CD4-positive, alpha-beta T cell treated with Interleukin-4 for 4 hours (primary cell): ENCODE data around the gene FIBP.
"Not testable (repeated sequence)": the region's sequence is repeated elsewhere in the genome, so short reads cannot be mapped to it uniquely, and the experiment has no call there.

Experiments
- DNase-seq: peaks from one replicate; pipeline ENCODE4 v3.0.0-alpha.2; 2020

FIBP gene

DNA sequence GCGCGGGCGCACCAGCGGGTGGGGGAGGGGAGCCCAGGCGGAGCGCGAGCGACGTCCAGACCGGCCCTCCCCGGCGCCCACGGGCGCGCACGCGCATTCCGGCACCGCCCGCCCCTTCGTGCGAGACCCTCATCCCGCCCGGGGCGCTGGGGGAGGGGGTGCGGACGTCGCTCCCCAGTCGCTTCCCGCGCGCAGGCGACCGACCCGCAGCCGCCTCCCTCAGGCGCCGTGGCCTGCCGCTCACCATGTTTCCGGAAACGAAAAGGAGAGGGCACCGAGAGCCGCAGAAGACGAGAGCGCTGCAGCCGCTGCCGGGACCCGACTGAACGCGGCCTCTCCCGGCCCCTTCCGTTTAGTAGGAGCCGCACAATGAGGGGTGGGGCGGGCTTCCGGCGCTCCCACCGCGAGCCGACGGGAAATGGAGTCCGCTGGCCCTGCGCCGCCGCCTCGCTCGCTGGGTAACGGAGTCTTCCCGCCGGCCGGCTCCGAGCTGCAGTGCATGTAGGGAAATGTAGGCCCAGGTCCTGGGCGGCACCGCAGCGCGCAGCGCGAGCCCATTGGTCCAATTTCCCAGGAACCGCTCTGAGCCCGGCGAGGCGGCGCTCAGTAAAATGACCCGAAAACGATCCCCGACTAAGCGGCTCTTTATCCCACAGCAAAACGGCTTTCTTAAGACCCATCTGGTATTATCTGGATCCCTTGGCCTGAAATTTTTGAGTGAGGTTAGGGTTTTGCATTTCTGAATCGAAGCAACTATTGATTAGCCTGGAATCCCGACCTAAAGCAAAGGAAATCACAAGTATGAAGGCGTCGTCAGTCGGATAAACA, 30.2 kb downstream of the FIBP start, which contains the start of gene CFL1:
TSS of gene CFL1 (minus strand) at position 328 of the 828 bp plus-strand sequence. CDS start at position 247, 81 bp downstream.
- peak; percentile 97 for DNase-seq

DNA sequence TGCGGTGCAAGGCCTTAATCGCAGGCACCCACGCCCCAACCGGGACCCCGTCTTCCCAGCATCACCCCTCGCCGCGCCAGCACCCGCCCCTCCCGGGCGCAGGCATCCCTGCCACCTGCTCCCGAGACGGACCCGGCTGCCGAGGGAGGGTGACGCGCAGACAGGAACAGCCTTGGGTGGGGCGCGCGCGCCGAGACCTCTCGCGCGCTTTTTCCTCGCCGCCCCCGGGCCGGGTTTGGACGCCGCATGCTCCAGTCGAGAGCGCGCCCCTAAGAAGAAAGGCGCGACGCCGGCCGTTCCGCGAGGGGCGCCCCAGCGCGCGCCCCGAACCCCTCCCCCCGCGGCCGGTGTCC, 30.8 kb downstream of the FIBP start:
- DNase-seq, result peak; percentile 47

DNA sequence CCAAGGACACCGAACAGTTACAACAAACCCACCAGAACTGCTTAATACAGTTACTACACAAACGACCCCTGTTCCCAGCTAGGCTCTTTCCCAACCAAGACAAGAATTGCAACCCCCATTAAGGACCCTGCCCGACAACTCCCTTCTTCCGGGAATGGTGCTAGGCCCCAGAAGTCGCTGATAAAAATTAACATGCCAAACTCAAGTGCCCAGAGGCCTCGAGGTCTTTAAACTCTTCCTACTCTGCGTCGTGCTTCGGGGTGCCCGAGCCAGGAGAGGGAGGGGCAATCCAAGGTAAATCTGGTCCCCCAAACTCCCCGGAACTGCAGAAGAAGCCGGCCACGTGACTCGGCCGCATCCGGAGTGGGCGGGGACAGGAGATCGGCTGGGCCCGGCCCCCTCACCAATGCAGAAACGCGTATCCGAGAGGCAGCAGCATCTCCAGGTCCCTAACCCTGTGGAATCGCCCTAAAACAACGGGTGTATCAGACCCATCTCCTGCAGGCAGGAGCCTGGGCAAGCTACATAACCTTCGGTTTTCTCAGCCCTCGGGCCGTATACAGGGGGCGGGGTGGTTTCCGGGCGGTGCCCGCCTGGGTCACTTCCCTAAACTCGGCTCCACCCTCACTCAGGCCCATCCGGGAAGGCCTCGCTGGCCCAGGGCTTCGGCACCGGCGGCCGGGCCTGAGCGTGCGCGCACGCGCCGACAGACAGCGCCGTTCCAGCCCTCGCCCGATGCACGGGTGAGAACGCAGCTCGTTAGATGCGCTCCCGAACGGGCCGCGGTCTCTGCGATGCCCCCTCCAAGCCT, 31.4 kb downstream of the FIBP start:
- peak; percentile 78 for DNase-seq

DNA sequence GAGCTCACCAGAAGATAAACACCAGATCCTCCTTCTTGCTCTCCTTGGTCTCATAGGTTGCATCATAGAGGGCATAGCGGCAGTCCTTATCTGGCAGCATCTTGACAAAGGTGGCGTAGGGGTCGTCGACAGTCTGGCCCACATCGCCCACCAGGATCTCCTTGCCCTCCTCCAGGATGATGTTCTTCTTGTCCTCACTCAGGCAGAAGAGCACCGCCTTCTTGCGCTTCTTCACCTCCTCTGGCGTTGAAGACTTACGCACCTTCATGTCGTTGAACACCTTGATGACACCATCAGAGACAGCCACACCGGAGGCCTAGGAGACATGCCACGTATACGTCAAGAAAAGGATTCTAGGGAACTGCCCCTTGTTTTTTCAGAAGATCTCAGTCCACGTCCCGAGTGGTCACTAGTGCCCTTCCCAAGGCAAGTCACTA, 32.3 kb downstream of the FIBP start:
- no peak for DNase-seq

- DNase-seq, result no peak
Observed at GRCh38 chr11:65854852-65855837, 33.1 kb downstream of the FIBP start.

- no peak for DNase-seq
Observed at GRCh38 chr11:65854161-65854592, 34.1 kb downstream of the FIBP start.

DNA sequence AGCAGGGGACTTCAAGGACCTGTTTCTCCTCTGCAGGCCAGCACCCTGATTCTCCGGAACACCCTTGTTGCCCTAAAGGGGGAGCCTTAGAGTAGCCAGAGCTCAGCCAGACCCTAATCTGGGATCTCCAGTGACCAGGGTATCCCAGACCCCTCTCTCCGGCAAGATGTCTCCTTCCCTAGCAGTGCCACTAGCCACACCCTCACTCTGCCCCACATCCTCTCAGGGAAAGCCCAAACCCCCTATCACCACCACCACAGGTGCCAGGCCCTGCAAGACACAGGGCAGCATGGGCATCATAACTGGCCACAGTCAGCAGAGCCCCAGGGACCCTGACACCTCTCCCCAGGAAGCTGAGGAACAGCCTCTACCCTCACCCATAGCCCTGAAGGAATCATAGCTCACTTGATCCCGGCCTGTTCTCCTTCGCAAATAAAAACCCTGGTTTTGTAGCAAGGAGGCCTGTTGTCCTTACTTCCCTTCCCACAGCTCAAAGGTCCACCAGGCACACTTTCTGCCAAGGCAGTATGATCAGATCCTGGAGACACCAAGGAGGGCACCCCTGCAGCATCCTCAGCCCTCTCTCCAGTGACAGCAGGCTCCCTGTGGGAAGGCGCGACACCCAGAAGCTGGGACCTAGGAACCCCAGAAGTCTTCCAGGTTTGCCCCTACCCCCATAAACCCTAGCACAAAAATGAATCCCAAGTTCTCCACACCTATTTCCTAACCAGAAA, 34.9 kb downstream of the FIBP start:
- DNase-seq, result no peak

DNA sequence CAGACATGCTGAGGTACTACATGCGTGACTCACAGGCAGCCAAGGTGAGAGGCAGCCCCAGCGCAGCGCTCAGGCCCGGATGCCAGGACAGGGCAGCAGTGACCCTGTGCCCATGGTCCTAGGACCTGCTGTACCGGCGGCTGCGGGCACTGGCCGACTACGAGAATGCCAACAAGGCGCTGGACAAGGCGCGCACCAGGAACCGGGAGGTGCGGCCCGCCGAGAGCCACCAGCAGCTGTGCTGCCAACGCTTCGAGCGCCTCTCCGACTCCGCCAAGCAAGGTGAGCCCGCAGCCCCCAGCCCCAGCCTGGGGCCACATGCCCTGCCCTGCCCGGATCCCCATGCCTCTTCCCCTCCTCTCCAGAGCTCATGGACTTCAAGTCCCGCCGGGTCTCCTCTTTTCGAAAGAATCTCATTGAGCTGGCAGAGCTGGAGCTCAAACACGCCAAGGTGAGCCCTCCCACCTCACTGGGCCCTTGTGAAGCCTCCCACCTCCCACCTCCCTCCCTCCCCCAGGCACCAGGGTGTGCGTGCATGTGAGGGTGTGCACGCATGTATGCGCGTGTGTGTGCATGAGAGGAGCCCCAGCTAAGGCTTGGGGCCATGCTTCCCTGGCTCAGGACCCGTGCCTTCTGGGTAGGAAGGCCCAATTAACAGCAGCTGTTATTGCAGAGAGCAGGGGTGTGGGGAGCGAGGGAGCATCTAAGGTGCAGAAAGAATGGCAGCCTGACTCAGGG, 35.6 kb downstream of the FIBP start:
- no peak for DNase-seq

DNA sequence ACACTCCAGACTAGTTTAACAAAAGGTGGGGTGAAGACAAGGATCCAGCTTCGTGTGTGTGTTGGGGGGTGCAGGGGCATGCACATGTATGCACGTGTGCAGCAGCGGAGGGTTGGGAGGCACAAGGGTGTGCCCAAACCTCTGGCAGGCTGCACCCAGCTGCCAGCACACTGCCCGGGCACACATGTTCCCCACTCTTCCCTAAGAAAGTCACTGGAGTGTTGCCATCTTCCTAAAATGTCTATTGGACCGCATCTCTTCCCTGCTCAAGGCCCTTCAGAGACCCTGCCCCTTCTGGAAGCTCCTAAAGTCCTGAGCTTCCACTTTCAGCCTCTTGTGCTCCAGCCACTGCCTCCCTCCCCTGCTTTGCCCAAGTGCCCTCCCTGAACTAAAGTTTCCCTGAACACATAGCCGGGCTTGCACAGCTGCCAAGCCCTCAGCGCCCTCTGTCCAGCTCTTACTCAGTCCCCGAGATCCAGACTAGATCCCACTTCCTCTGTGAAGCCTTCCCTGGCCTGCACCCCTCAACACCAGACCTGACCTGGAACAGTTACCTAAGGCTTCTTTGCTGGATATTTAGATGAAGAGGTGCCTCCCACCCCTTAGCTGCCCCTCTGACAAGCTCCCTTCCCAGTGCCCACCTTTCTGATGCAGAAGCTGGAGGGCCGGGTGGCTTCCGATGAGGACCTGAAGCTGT, 36.3 kb downstream of the FIBP start:
- no peak for DNase-seq

GRCh38 chr11:65851083-65851579, 37.1 kb downstream of the FIBP start:
- no peak for DNase-seq

GRCh38 chr11:65850217-65851082, 37.8 kb downstream of the FIBP start:
- DNase-seq, result no peak

GRCh38 chr11:65849771-65850216, 38.5 kb downstream of the FIBP start:
- no peak for DNase-seq

DNA sequence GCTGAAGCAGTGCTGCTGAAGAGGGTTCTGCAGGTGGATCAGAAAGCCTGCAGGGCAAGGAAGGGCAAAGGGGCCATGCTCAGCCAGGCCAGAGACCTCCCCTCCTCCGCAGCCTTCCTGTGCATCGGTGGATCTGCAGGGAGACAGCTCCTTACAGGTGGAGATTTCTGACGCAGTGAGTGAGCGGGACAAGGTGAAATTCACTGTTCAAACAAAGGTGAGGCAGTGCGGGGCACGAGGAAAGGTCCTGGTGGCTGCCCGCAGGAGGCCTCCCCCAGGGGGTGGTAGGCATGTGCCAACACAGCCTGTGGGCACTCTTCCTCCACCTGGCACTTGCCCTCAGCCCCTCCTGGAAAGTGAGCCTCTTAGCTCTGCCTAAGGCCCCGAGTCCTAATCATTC, 38.9 kb downstream of the FIBP start:
- DNase-seq, result no peak

GRCh38 chr11:65848693-65849092, 39.6 kb downstream of the FIBP start:
- not testable (repeated sequence) for DNase-seq

- DNase-seq, result no peak
Observed at GRCh38 chr11:65847746-65848145, 40.5 kb downstream of the FIBP start.

DNA sequence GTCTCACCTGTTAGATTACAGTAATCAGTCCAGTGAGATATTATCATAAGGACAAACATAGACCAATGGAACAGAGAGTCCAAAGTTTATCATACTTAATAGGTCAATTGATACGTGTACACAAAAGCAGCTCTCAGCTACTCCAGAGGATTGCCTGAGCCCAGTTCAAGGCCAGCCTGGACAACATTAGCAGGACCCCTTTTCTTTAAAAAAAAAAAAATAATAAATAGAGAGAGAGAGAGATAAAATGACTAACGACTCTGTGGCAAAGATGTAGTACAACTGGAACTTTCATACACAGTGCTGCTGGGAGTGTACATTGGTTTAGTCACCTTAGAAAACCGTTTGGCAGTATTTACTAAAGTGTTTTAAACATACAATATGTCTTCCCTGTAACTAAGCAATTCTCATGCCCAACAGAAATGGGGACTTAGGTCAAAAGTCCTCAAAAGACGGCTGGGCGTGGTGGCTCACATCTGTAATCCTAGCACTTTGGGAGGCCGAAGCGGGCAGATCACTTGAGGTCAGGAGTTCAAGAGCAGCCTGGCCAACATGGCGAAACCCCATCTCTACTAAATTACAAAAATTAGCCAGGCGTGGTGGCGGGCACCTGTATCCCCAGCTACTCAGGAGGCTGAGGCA, 43.9 kb downstream of the FIBP start:
- no peak for DNase-seq

DNA sequence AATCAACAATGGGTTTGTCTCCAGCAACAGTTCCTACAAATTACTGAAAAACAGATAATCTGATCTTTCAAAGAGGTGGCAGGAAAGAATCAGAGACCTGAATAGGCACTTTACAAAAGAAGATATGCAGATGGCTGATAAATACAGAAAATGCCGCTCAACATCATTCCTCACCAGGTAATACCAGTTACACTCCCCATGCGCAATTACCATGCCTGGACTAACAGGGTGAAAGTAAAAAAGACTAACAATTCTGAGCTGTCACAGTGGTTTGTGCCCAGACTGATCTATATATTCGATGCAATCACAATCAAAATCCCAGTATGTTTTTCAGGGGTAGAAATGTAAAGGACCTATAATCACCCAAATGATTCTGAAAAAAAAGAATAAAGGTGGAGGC, 44.5 kb downstream of the FIBP start:
- DNase-seq, result no peak

- DNase-seq, result no peak
Observed at GRCh38 chr11:65842144-65842543, 46.1 kb downstream of the FIBP start.

- no peak for DNase-seq
Observed at GRCh38 chr11:65834202-65834601, 54.1 kb downstream of the FIBP start.
